H1 (cell line): Measurements from ENCODE around the gene ZNF3. TPM values are rescaled to one million over a fixed set of nuclear protein-coding genes. Genes with fewer than 3 reads are reported as not detected.

Source experiments
- CTCF ChIA-PET: fragments of 300-600 bp; sonication (Branson Sonifier 250); formaldehyde crosslinking; loops from one replicate; lab custom pipeline; 2021; ENCODE audit not compliant: partially characterized antibody; lab: Charles Lee
- POLR2A ChIA-PET: fragments of 300-600 bp; sonication (Branson Sonifier 250); formaldehyde crosslinking; loops from one replicate; lab custom pipeline; 2021; ENCODE audit warnings: inconsistent platforms; ENCODE audit not compliant: partially characterized antibody; lab: Charles Lee
- DNase-seq, 2 experiments: peaks; one replicate each; pipeline versions ENCODE4 v3.0.0 to v3.0.0-alpha.2; 2010 to 2022; ENCODE audit warnings: low spot score in 2 of 2, low read depth in 1 of 2, mixed read lengths in 1 of 2
- FAIRE-seq: peaks from 2 replicates; lab custom pipeline; 2011; peaks lifted over from hg19 to GRCh38; lab: Jason Lieb, UNC
- H2AFZ ChIP-seq: 2 replicates; pipeline ENCODE4 v1.8.1; 2012; ENCODE audit warnings: low read length, inconsistent platforms
- H2AK5ac ChIP-seq: 2 replicates; pipeline ENCODE4 v1.6.1; 2013; ENCODE audit warnings: low read depth, low read length
- H2BK120ac ChIP-seq: replicated peaks from 2 replicates; pipeline ENCODE3; 2013; ENCODE audit warnings: low read depth, low read length, inconsistent platforms
- H2BK12ac ChIP-seq: 2 replicates; pipeline ENCODE4 v1.6.1; 2013; ENCODE audit warnings: low read depth, low read length
- H2BK15ac ChIP-seq: 2 replicates; pipeline ENCODE4 v1.6.1; 2013; ENCODE audit warnings: low read length
- H2BK20ac ChIP-seq: 2 replicates; pipeline ENCODE4 v1.6.1; 2013; ENCODE audit warnings: low read length
- H2BK5ac ChIP-seq: 2 replicates; pipeline ENCODE4 v1.6.1; 2013; ENCODE audit warnings: low read depth, low read length
- H3K14ac ChIP-seq: 2 replicates; pipeline ENCODE4 v1.6.1; 2013; ENCODE audit warnings: inconsistent platforms; ENCODE audit not compliant: insufficient read length
- H3K18ac ChIP-seq: 2 replicates; pipeline ENCODE4 v1.6.1; 2013; ENCODE audit warnings: low read length; ENCODE audit errors: extremely low read depth
- H3K23ac ChIP-seq: 2 replicates; pipeline ENCODE4 v1.6.1; 2013; ENCODE audit warnings: inconsistent platforms; ENCODE audit not compliant: insufficient read length
- H3K23me2 ChIP-seq: 2 replicates; pipeline ENCODE4 v1.6.1; 2013; ENCODE audit warnings: low read depth, low read length
- H3K27ac ChIP-seq: 2 replicates; pipeline ENCODE4 v1.6.1; 2011; ENCODE audit warnings: low read depth, low read length, inconsistent platforms
- H3K27me3 ChIP-seq, 4 experiments: replicated peaks in 1 of 4; 1 replicate in 1 of 4; 2 replicates in 3 of 4; pipeline versions ENCODE4 v1.6.1 to v1.8.1; 2011 to 2013; ENCODE audit warnings: low read length in 3 of 4, mild to moderate bottlenecking in 3 of 4, inconsistent platforms in 2 of 4, mixed read lengths in 2 of 4, moderate library complexity in 1 of 4; ENCODE audit not compliant: control insufficient read depth in 3 of 4, insufficient read depth in 3 of 4; ENCODE audit errors: extremely low read depth in 1 of 4
- H3K36me3 ChIP-seq, 4 experiments: 2 replicates each; pipeline versions ENCODE4 v1.6.1 to v1.8.1; 2011 to 2013; ENCODE audit warnings: mild to moderate bottlenecking in 4 of 4, low read length in 3 of 4, moderate library complexity in 2 of 4, control low read depth in 1 of 4, inconsistent platforms in 1 of 4; ENCODE audit not compliant: insufficient read depth in 4 of 4, control insufficient read depth in 2 of 4
- H3K4ac ChIP-seq: replicated peaks from 2 replicates; pipeline ENCODE3; 2013; ENCODE audit warnings: low read length, low read depth, mixed read lengths, inconsistent platforms; ENCODE audit not compliant: insufficient read length
- H3K4me1 ChIP-seq, 4 experiments: replicated peaks in 1 of 4; 1 replicate in 1 of 4; 2 replicates in 3 of 4; pipeline versions ENCODE4 v1.6.1 to v1.8.1; 2011 to 2013; ENCODE audit warnings: low read length in 3 of 4, inconsistent platforms in 2 of 4, mixed read lengths in 1 of 4; ENCODE audit not compliant: insufficient read depth in 4 of 4, control insufficient read depth in 3 of 4
- H3K4me2 ChIP-seq, 2 experiments: 2 replicates each; pipeline versions ENCODE4 v1.6.1 to v1.8.1; 2011 to 2013; ENCODE audit warnings: low read depth in 2 of 2, low read length in 2 of 2, control low read depth in 1 of 2, inconsistent platforms in 1 of 2, mild to moderate bottlenecking in 1 of 2; ENCODE audit not compliant: insufficient read depth in 1 of 2
- H3K4me3 ChIP-seq, 4 experiments: fragments of 200-600, 300-600 bp in 1 of 4; sonication (generic), shearing (Covaris generic), sonication (Bioruptor Twin) in 1 of 4; 2 replicates each; pipeline versions ENCODE4 v1.5.1 to v1.8.1; 2011 to 2016; ENCODE audit warnings: low read length in 4 of 4, low read depth in 3 of 4, control low read depth in 2 of 4, inconsistent platforms in 2 of 4, mild to moderate bottlenecking in 2 of 4, mixed read lengths in 1 of 4, moderate library complexity in 1 of 4; ENCODE audit not compliant: insufficient read depth in 2 of 4; ENCODE audit errors: extremely low read depth in 1 of 4
- H3K56ac ChIP-seq: replicated peaks from 2 replicates; pipeline ENCODE3; 2013; ENCODE audit warnings: low read depth, mild to moderate bottlenecking, mixed read lengths, low read length, inconsistent platforms; ENCODE audit not compliant: insufficient read length
- H3K79me1 ChIP-seq: 2 replicates; pipeline ENCODE4 v1.6.1; 2013; ENCODE audit warnings: low read depth, low read length, control low read depth
- H3K79me2 ChIP-seq, 2 experiments: 2 replicates each; pipeline versions ENCODE4 v1.6.1 to v1.8.1; 2012 to 2013; ENCODE audit warnings: low read length in 2 of 2, mild to moderate bottlenecking in 2 of 2, inconsistent platforms in 1 of 2; ENCODE audit not compliant: insufficient read depth in 2 of 2, control insufficient read depth in 1 of 2
- H3K9ac ChIP-seq, 4 experiments: replicated peaks in 1 of 4; 1 replicate in 1 of 4; 2 replicates in 3 of 4; pipeline versions ENCODE4 v1.6.1 to v1.8.1; 2011 to 2013; ENCODE audit warnings: low read depth in 3 of 4, low read length in 3 of 4, control low read depth in 2 of 4, mild to moderate bottlenecking in 2 of 4, moderate library complexity in 2 of 4, inconsistent platforms in 1 of 4; ENCODE audit errors: extremely low read depth in 1 of 4
- H3K9me3 ChIP-seq, 2 experiments: 2 replicates each; pipeline versions ENCODE4 v1.6.1 to v1.8.1; 2012 to 2013; ENCODE audit warnings: mild to moderate bottlenecking in 2 of 2, moderate library complexity in 2 of 2, control low read depth in 1 of 2, inconsistent platforms in 1 of 2, low read depth in 1 of 2, low read length in 1 of 2, mixed read lengths in 1 of 2; ENCODE audit not compliant: insufficient read depth in 2 of 2
- H4K20me1 ChIP-seq, 2 experiments: replicated peaks in 1 of 2; 2 replicates each; pipeline versions ENCODE3 to v1.8.1; 2011 to 2013; ENCODE audit warnings: inconsistent platforms in 2 of 2, low read length in 2 of 2, mild to moderate bottlenecking in 1 of 2; ENCODE audit not compliant: insufficient read depth in 2 of 2, control insufficient read depth in 1 of 2
- H4K5ac ChIP-seq: 2 replicates; pipeline ENCODE4 v1.6.1; 2013; ENCODE audit warnings: low read length, low read depth, mixed read lengths, inconsistent platforms; ENCODE audit not compliant: insufficient read length
- H4K8ac ChIP-seq: 2 replicates; pipeline ENCODE4 v1.8.0; 2013; ENCODE audit warnings: mild to moderate bottlenecking, moderate library complexity, low read length, inconsistent platforms; ENCODE audit not compliant: insufficient read depth; ENCODE audit errors: extremely low read depth
- H4K91ac ChIP-seq: replicated peaks from 2 replicates; pipeline ENCODE3; 2013; ENCODE audit warnings: low read length, mixed read lengths, inconsistent platforms; ENCODE audit not compliant: insufficient read length
- ASH2L ChIP-seq: fragments of 200-600, 300-600 bp; sonication (generic); IDR thresholded peaks from one replicate; pipeline ENCODE4 v1.7.1; 2017; ENCODE audit warnings: low read length
- CREB1 ChIP-seq: IDR thresholded peaks from 2 replicates; pipeline ENCODE4 v1.6.1; 2012; ENCODE audit warnings: inconsistent platforms
- CTBP2 ChIP-seq: IDR thresholded peaks from 2 replicates; pipeline ENCODE4 v1.7.0; 2011; ENCODE audit warnings: borderline replicate concordance, mild to moderate bottlenecking, moderate library complexity, mixed read lengths, low read length; ENCODE audit not compliant: insufficient read depth, insufficient read length
- FOSL1 ChIP-seq: IDR thresholded peaks from 2 replicates; pipeline ENCODE4 v1.6.1; 2011; ENCODE audit warnings: mild to moderate bottlenecking, low read depth, low read length, moderate library complexity; ENCODE audit not compliant: insufficient read depth
- HDAC2 ChIP-seq, 2 experiments: fragments of 300-600 bp in 1 of 2; sonication (generic) in 1 of 2; IDR thresholded peaks; 2 replicates each; pipeline ENCODE4 v1.6.1; 2011 to 2012; ENCODE audit warnings: low read depth in 2 of 2, low read length in 2 of 2, mild to moderate bottlenecking in 2 of 2, moderate library complexity in 2 of 2, borderline replicate concordance in 1 of 2, inconsistent platforms in 1 of 2
- HDAC6 ChIP-seq: IDR thresholded peaks from one replicate; pipeline ENCODE4 v1.7.1; 2012; ENCODE audit warnings: low read depth, mild to moderate bottlenecking, inconsistent platforms, low read length, moderate library complexity
- KDM1A ChIP-seq: fragments of 200-600, 300-600 bp; sonication (generic); IDR thresholded peaks from 2 replicates; pipeline ENCODE4 v1.7.1; 2016; ENCODE audit warnings: mild to moderate bottlenecking, low read length, borderline replicate concordance
- KDM4A ChIP-seq: IDR thresholded peaks from one replicate; pipeline ENCODE4 v1.7.1; 2012; ENCODE audit warnings: low read depth, mild to moderate bottlenecking, moderate library complexity, low read length, inconsistent platforms; ENCODE audit not compliant: severe bottlenecking
- SIRT6 ChIP-seq: IDR thresholded peaks from one replicate; pipeline ENCODE4 v1.7.1; 2012; ENCODE audit warnings: low read length, inconsistent platforms
- SIX5 ChIP-seq: IDR thresholded peaks from 2 replicates; pipeline ENCODE4 v1.6.1; 2011; ENCODE audit warnings: mild to moderate bottlenecking, low read depth, low read length
- SP1 ChIP-seq: IDR thresholded peaks from 2 replicates; pipeline ENCODE4 v1.6.1; 2011; ENCODE audit warnings: low read depth, low read length
- ZNF274 ChIP-seq: IDR thresholded peaks from 2 replicates; pipeline ENCODE4 v1.7.0; 2012; ENCODE audit warnings: low read length, borderline replicate concordance; ENCODE audit errors: extremely low read depth
- WGBS, 2 experiments: shearing (Covaris generic) in 1 of 2; methylation state at CpG; one replicate each; pipeline versions ENCODE4 v1.1.6 to v1.1.7; 2013 to 2015; ENCODE audit warnings: low lambda C conversion rate in 2 of 2, mixed read lengths in 2 of 2, inconsistent platforms in 1 of 2, low coverage in 1 of 2, missing lambda C conversion rate in 1 of 2; ENCODE audit not compliant: insufficient replicate concordance in 2 of 2, insufficient coverage in 1 of 2, insufficient read length in 1 of 2; ENCODE audit errors: extremely low coverage in 1 of 2, missing lambda C conversion rate in 1 of 2; 5-methylcytosine and 5-hydroxymethylcytosine counted together
- polyA plus RNA-seq, 7 experiments: library from polyadenylated mRNA; depleted of rRNA in 3 of 7; stranded (reverse) in 5 of 7; unstranded in 2 of 7; fragments of >200 nt in 5 of 7; fragments of 200-250 nt in 2 of 7; gene quantifications; 1 replicate in 5 of 7; 2 replicates in 1 of 7; 4 replicates in 1 of 7; pipeline versions ENCODE4 v1.2.1 to v1.2.3, GENCODE V29; 2011 to 2013; ENCODE audit warnings: missing spikeins in 2 of 7, mixed read lengths in 2 of 7
- total RNA-seq: library from RNA; stranded (reverse); fragmentation: NEBNext Ultra II Directional; extraction: Animal tissue kit (Norgen Biotek cat#: 25700); gene quantifications from 2 replicates; pipeline ENCODE4 v1.2.1, GENCODE V29; 2021
- TF ChIP-seq, protein P1 (sequence below): IDR thresholded peaks from 2 replicates; pipeline ENCODE4 v1.6.1; 2011; ENCODE audit warnings: low read length, improper control_type of control experiment

ZNF3 gene
- total and polyA plus RNA-seq, 2 of the 8 experiments (the other 6 are each of a cell fraction or from before 2014, with no cell fraction given): 26.9 to 49.1 TPM

DNA sequence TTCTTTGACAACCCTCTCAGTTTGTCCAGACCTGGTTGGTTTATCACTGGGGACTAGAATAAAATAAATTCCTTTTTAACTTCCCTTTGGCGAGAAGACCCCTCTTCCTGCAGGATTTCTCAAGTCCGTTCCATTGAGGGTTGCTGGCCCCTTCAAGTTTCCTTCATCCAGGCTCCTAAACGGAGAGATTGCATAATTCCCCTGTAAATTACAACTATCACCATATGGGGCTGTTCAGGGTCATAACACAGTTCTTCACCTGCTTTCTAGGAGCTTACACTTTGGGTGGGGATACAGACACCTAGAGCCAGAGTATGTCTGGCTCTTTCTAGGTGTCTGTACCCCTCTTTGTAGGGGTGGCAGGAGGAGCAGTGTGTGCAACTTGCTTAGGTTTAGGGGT, 4.0 kb upstream of the ZNF3 start:
- no peaks in the 10 kb centered on the region for H3K27me3 ChIP-seq
- no peak for DNase-seq
- no peak for TF ChIP-seq ASH2L
- no peak for TF ChIP-seq SIX5
- TF ChIP-seq KDM1A: no peak
- TF ChIP-seq KDM4A: no peak
- TF ChIP-seq SP1: no peak
- no peak for TF ChIP-seq CREB1
- no peak for TF ChIP-seq SIRT6
- TF ChIP-seq HDAC2 (IDR thresholded peaks at IDR 0.05; ENCODE audit: borderline replicate concordance in 1 of 2, low read depth in 2 of 2, low read length in 2 of 2): no peak
- TF ChIP-seq CTBP2: no peak
- TF ChIP-seq HDAC6: no peak
- no peak for TF ChIP-seq ZNF274
- TF ChIP-seq, protein P1, sequence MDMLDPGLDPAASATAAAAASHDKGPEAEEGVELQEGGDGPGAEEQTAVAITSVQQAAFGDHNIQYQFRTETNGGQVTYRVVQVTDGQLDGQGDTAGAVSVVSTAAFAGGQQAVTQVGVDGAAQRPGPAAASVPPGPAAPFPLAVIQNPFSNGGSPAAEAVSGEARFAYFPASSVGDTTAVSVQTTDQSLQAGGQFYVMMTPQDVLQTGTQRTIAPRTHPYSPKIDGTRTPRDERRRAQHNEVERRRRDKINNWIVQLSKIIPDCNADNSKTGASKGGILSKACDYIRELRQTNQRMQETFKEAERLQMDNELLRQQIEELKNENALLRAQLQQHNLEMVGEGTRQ: no peak
- no peak for TF ChIP-seq FOSL1
- H2BK120ac ChIP-seq: no peak overlapping the region
- no peak overlapping the region for H3K4me2 ChIP-seq
- H3K4ac ChIP-seq: no peak overlapping the region
- H2BK12ac ChIP-seq: no peak overlapping the region
- H4K91ac ChIP-seq: no peak overlapping the region
- H4K8ac ChIP-seq: no peak overlapping the region
- no peaks in the 10 kb centered on the region; the same call in 1 of the 2 replicates for H3K79me1 ChIP-seq
- H2BK20ac ChIP-seq: no peak overlapping the region
- H2AFZ ChIP-seq: no peak overlapping the region
- no peak overlapping the region for H3K18ac ChIP-seq
- H3K4me1 ChIP-seq: peaks cover 0 to 9% (median 2%) of the 10 kb centered on the region in 4 experiments; a peak in 2 of 7 replicates
- ChIA-PET POLR2A (interaction anchor here (0.6 to 19.5 kb wide), 4 partner anchors 8 to 26 kb away, joined by 3 to 722 read pairs (median 83); partner anchors contain the start of genes AP4M1 and MCM7), CTCF (interaction anchor here (1.0 to 2.1 kb wide), 2 partner anchors 16 to 35 kb away, joined by 3 to 5 read pairs; partner anchors contain the start of genes AP4M1 and MCM7)
- no peak overlapping the region for H3K27ac ChIP-seq
- peaks cover 0 to 3% (median 1%) of the 10 kb centered on the region in 4 experiments; a peak in 4 of 8 replicates for H3K36me3 ChIP-seq
- H2BK5ac ChIP-seq: no peak overlapping the region
- WGBS, 2 experiments: 92% methylated on average over 3 of the region's 3 CpGs; no CpG with 5 or more reads in 1 of the 2 experiments
- no peak overlapping the region for H2BK15ac ChIP-seq
- H4K20me1 ChIP-seq: no peaks in the 10 kb centered on the region
- H3K23ac ChIP-seq: no peak overlapping the region
- peaks cover 10% of the 10 kb centered on the region; the same call in 1 of the 2 replicates for H3K23me2 ChIP-seq
- no peak for FAIRE-seq
- H3K4me3 ChIP-seq: no peak overlapping the region
- no peak overlapping the region for H4K5ac ChIP-seq
- no peak overlapping the region for H3K56ac ChIP-seq
- H3K9ac ChIP-seq: no peak overlapping the region
- H3K9me3 ChIP-seq: no peaks in the 10 kb centered on the region
- H2AK5ac ChIP-seq: no peak overlapping the region
- peaks cover 9 to 17% of the 10 kb centered on the region in 2 experiments for H3K79me2 ChIP-seq
- no peak overlapping the region for H3K14ac ChIP-seq
